DND-41 (cell line): Measurements from ENCODE around the gene CAP1.

ENCODE experiments used
- CTCF ChIP-seq: IDR thresholded peaks from 2 replicates; pipeline ENCODE4 v1.5.1; 2012; ENCODE audit warnings: borderline replicate concordance, low read length, moderate library complexity, mild to moderate bottlenecking; ENCODE audit not compliant: poor library complexity, severe bottlenecking; ENCODE audit errors: extremely low read depth
- EZH2 ChIP-seq: IDR thresholded peaks from 3 replicates; pipeline ENCODE4 v1.6.1; 2012; ENCODE audit warnings: borderline replicate concordance, low read depth, mild to moderate bottlenecking, moderate library complexity, low read length, inconsistent platforms; ENCODE audit not compliant: severe bottlenecking

DNA sequence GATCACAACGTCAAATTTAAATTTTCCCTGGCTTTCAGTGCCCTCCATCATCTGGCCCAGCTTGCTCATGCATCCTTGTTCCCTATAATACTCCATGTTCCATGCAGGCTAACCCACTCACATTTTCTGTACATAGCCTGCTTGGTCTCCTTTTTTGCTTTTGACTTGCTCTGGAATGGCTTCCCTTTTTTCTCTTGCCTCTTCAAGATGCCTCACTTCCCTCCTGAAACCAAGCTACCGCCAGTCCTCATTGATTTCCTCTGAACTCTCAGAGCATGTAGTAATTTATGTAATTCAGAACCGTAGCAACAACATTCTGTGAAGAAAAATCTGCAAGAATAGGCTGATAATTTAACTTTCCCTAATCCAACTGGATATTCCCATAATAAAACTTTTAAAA lies 10.3 kb downstream of the CAP1 start:
- TF ChIP-seq CTCF = no peak
- no peak for TF ChIP-seq EZH2
